Measurements from ENCODE around the gene DBF4. TPM values are rescaled to one million over a fixed set of nuclear protein-coding genes. Genes with fewer than 3 reads are reported as not detected.
"Not testable (repeated sequence)": the region's sequence is repeated elsewhere in the genome, so short reads cannot be mapped to it uniquely, and the experiment has no call there.

DBF4 gene
- total RNA-seq (ENCODE audit: unreplicated experiment): 23.7 TPM
- long read RNA-seq, transcript DBF4-201 (12 exons, 3,907 nt): major isoform, 5 of 13 reads
- long read RNA-seq, partial matches to known transcripts: 4 of 13 reads
- long read RNA-seq, other reads (novel, unspliced or antisense): 3 of 13 reads

GRCh38 chr7:87876040-87876868, at the start of gene DBF4, which contains the start of gene SLC25A40:
DBF4 (plus strand) TSS chr7:87876493; CDS start chr7:87876733, 240 bp downstream.
SLC25A40 (minus strand) TSS chr7:87876360; CDS start chr7:87858727, 17,633 bp downstream.
- Mint-ChIP-seq H3K4me3 (ENCODE audit: unreplicated experiment) (peak within 1 kb of the TSS; percentile 96), H3K27ac (ENCODE audit: unreplicated experiment) (peak within 1 kb of the TSS; percentile 93), H3K9me3 (ENCODE audit: unreplicated experiment) (peaks cover 5% of the 10 kb centered on the region), H3K36me3 (ENCODE audit: unreplicated experiment) (peaks cover 6% of the 10 kb centered on the region), H3K4me1 (ENCODE audit: low read depth, unreplicated experiment) (peaks cover 4% of the 10 kb centered on the region), H3K27me3 (ENCODE audit: unreplicated experiment) (peaks cover 2% of the 10 kb centered on the region)
- TF ChIP-seq CTCF (IDR thresholded peaks at IDR 0.05; ENCODE audit: partially characterized antibody, unreplicated experiment): no peak
- peak; percentile 94 for DNase-seq

- H3K4me1 Mint-ChIP-seq (ENCODE audit: low read depth, unreplicated experiment); DNase-seq; H3K27ac Mint-ChIP-seq (ENCODE audit: unreplicated experiment); H3K4me3 Mint-ChIP-seq (ENCODE audit: unreplicated experiment); H3K27me3 Mint-ChIP-seq (ENCODE audit: unreplicated experiment); H3K9me3 Mint-ChIP-seq (ENCODE audit: unreplicated experiment): not testable (repeated sequence)
- peaks cover 25% of the 10 kb centered on the region for H3K36me3 Mint-ChIP-seq (ENCODE audit: unreplicated experiment)
Measured at GRCh38 chr7:87828383-87828782, 47.9 kb upstream of the DBF4 start.

- no peaks in the 10 kb centered on the region for H3K9me3 Mint-ChIP-seq (ENCODE audit: unreplicated experiment)
- H3K27me3 Mint-ChIP-seq (ENCODE audit: unreplicated experiment): no peaks in the 10 kb centered on the region
- H3K27ac Mint-ChIP-seq (ENCODE audit: unreplicated experiment): no peak overlapping the region
- no peak overlapping the region for H3K4me3 Mint-ChIP-seq (ENCODE audit: unreplicated experiment)
- peaks cover 8% of the 10 kb centered on the region for H3K36me3 Mint-ChIP-seq (ENCODE audit: unreplicated experiment)
- no peak for TF ChIP-seq CTCF (IDR thresholded peaks at IDR 0.05; ENCODE audit: partially characterized antibody, unreplicated experiment)
- no peaks in the 10 kb centered on the region for H3K4me1 Mint-ChIP-seq (ENCODE audit: low read depth, unreplicated experiment)
- no peak for DNase-seq
Measured at GRCh38 chr7:87831097-87831496, 45.2 kb upstream of the DBF4 start.

- H3K4me3 Mint-ChIP-seq (ENCODE audit: unreplicated experiment): no peak overlapping the region
- H3K27ac Mint-ChIP-seq (ENCODE audit: unreplicated experiment): no peak overlapping the region
- no peak for DNase-seq
- H3K4me1 Mint-ChIP-seq (ENCODE audit: low read depth, unreplicated experiment): no peaks in the 10 kb centered on the region
- no peaks in the 10 kb centered on the region for H3K9me3 Mint-ChIP-seq (ENCODE audit: unreplicated experiment)
- TF ChIP-seq CTCF (IDR thresholded peaks at IDR 0.05; ENCODE audit: partially characterized antibody, unreplicated experiment): no peak
- H3K27me3 Mint-ChIP-seq (ENCODE audit: unreplicated experiment): no peaks in the 10 kb centered on the region
- H3K36me3 Mint-ChIP-seq (ENCODE audit: unreplicated experiment): no peaks in the 10 kb centered on the region
Measured at GRCh38 chr7:87833130-87833529, 43.2 kb upstream of the DBF4 start.

GRCh38 chr7:87837597-87837996, 38.7 kb upstream of the DBF4 start:
- Mint-ChIP-seq H3K27ac (ENCODE audit: unreplicated experiment) (no peak overlapping the region), H3K27me3 (ENCODE audit: unreplicated experiment) (no peaks in the 10 kb centered on the region), H3K4me3 (ENCODE audit: unreplicated experiment) (no peak overlapping the region), H3K9me3 (ENCODE audit: unreplicated experiment) (no peaks in the 10 kb centered on the region), H3K36me3 (ENCODE audit: unreplicated experiment) (no peaks in the 10 kb centered on the region), H3K4me1 (ENCODE audit: low read depth, unreplicated experiment) (no peaks in the 10 kb centered on the region)
- TF ChIP-seq CTCF (IDR thresholded peaks at IDR 0.05; ENCODE audit: partially characterized antibody, unreplicated experiment): no peak
- DNase-seq: no peak
